SU-DHL-6 (cell line): ENCODE data around the gene GLI2.

ENCODE experiments used
- CTCF ChIP-seq: fragments of 200-600 bp; sonication (generic); IDR thresholded peaks from one replicate; pipeline ENCODE4 v1.5.1; 2017; ENCODE audit warnings: antibody characterized with exemption, mild to moderate bottlenecking, low read length, moderate library complexity; ENCODE audit not compliant: insufficient read depth, poor library complexity, severe bottlenecking
- EZH2phosphoT487 ChIP-seq: fragments of 200-600 bp; sonication (generic), shearing (Covaris generic); conservative IDR thresholded peaks from 2 replicates; pipeline ENCODE4 v1.6.1; 2018; ENCODE audit warnings: mild to moderate bottlenecking, antibody characterized with exemption, low read length, moderate library complexity, mixed read lengths

GRCh38 chr2:120780402-120780801, 44.7 kb downstream of the GLI2 start:
- TF ChIP-seq CTCF (no peak), EZH2phosphoT487 (no peak)
